ENCODE results near the gene FABP3. TPM values are rescaled to one million over a fixed set of nuclear protein-coding genes. Genes with fewer than 3 reads are reported as not detected.

The FABP3 gene
- total and polyA plus RNA-seq, 2 experiments from 2014 or later, result 19.3 to 50.2 TPM

GRCh38 chr1:31377364-31377863, 4.5 kb upstream of the FABP3 start:
- Histone ChIP-seq H3K27ac (ENCODE audit: low read depth) (no peak overlapping the region), H3K9me2 (ENCODE audit: insufficient read depth) (no peaks in the 10 kb centered on the region), H4K20me1 (replicated peaks; ENCODE audit: insufficient read depth) (no peaks in the 10 kb centered on the region), H3K4me1 (ENCODE audit: insufficient read depth) (peaks cover 24% of the 10 kb centered on the region), H3K4me3 (no peak overlapping the region), H3K36me3 (ENCODE audit: insufficient read depth) (no peaks in the 10 kb centered on the region), H3K4me2 (no peak overlapping the region), H3K79me2 (replicated peaks; ENCODE audit: insufficient read depth) (no peaks in the 10 kb centered on the region), H3F3A (replicated peaks; ENCODE audit: low read depth) (peaks cover 18% of the 10 kb centered on the region; the same call in 1 of the 2 replicates), H3K27me3 (ENCODE audit: insufficient read depth) (no peaks in the 10 kb centered on the region), H2AFZ (no peak overlapping the region)
- H3K4me3 Mint-ChIP-seq, result no peak overlapping the region; the same call in 2 of the 3 replicates
- H3K27ac Mint-ChIP-seq, result no peak overlapping the region
- peaks cover 35% of the 10 kb centered on the region for H3K4me1 Mint-ChIP-seq
- H3K36me3 Mint-ChIP-seq (ENCODE audit: low read depth), result no peaks in the 10 kb centered on the region
- TF ChIP-seq ZNF331 (CRISPR knock-in tag; IDR thresholded peaks at IDR 0.05; ENCODE audit: low read depth), result no peak
- no peak for TF ChIP-seq NANOG (IDR thresholded peaks at IDR 0.05; ENCODE audit: borderline replicate concordance)
- no peak for TF ChIP-seq EZH2 (IDR thresholded peaks at IDR 0.05; ENCODE audit: low read depth, unreplicated experiment)
- no peak for TF ChIP-seq CREB1 (CRISPR knock-in tag; IDR thresholded peaks at IDR 0.05; ENCODE audit: low read depth)
- no peak for TF ChIP-seq REST (IDR thresholded peaks at IDR 0.05; ENCODE audit: unreplicated experiment)
- ATAC-seq, result no peak
- H3K9me3 Mint-ChIP-seq, result no peaks in the 10 kb centered on the region
- DNase-seq (ENCODE audit: low spot score), result no peak
- peaks cover 18% of the 10 kb centered on the region for H3K27me3 Mint-ChIP-seq (ENCODE audit: insufficient read depth, low read depth, poor library complexity)

GRCh38 chr1:31376375-31377134, 3.7 kb upstream of the FABP3 start:
- no peaks in the 10 kb centered on the region for H4K20me1 ChIP-seq (replicated peaks; ENCODE audit: insufficient read depth)
- ATAC-seq (no peak), DNase-seq (ENCODE audit: low spot score) (peak; percentile 73)
- no peak overlapping the region for H2AFZ ChIP-seq
- no peaks in the 10 kb centered on the region for H3K27me3 ChIP-seq (ENCODE audit: insufficient read depth)
- Mint-ChIP-seq H3K4me3 (no peak overlapping the region; the same call in 2 of the 3 replicates), H3K4me1 (peaks cover 41% of the 10 kb centered on the region), H3K27ac (no peak overlapping the region), H3K36me3 (ENCODE audit: low read depth) (no peaks in the 10 kb centered on the region), H3K27me3 (ENCODE audit: insufficient read depth, low read depth, poor library complexity) (peaks cover 16% of the 10 kb centered on the region), H3K9me3 (no peaks in the 10 kb centered on the region)
- no peaks in the 10 kb centered on the region for H3K36me3 ChIP-seq (ENCODE audit: insufficient read depth)
- peaks cover 18% of the 10 kb centered on the region; the same call in 1 of the 2 replicates for H3F3A ChIP-seq (replicated peaks; ENCODE audit: low read depth)
- H3K4me3 ChIP-seq, result no peak overlapping the region
- H3K79me2 ChIP-seq (replicated peaks; ENCODE audit: insufficient read depth), result no peaks in the 10 kb centered on the region
- no peak overlapping the region for H3K27ac ChIP-seq (ENCODE audit: low read depth)
- peak overlapping the region; percentile 51; the same call in 1 of the 2 replicates for H3K4me2 ChIP-seq
- H3K9me2 ChIP-seq (ENCODE audit: insufficient read depth), result no peaks in the 10 kb centered on the region
- H3K4me1 ChIP-seq (ENCODE audit: insufficient read depth), result peaks cover 32% of the 10 kb centered on the region
- TF ChIP-seq, protein P1, sequence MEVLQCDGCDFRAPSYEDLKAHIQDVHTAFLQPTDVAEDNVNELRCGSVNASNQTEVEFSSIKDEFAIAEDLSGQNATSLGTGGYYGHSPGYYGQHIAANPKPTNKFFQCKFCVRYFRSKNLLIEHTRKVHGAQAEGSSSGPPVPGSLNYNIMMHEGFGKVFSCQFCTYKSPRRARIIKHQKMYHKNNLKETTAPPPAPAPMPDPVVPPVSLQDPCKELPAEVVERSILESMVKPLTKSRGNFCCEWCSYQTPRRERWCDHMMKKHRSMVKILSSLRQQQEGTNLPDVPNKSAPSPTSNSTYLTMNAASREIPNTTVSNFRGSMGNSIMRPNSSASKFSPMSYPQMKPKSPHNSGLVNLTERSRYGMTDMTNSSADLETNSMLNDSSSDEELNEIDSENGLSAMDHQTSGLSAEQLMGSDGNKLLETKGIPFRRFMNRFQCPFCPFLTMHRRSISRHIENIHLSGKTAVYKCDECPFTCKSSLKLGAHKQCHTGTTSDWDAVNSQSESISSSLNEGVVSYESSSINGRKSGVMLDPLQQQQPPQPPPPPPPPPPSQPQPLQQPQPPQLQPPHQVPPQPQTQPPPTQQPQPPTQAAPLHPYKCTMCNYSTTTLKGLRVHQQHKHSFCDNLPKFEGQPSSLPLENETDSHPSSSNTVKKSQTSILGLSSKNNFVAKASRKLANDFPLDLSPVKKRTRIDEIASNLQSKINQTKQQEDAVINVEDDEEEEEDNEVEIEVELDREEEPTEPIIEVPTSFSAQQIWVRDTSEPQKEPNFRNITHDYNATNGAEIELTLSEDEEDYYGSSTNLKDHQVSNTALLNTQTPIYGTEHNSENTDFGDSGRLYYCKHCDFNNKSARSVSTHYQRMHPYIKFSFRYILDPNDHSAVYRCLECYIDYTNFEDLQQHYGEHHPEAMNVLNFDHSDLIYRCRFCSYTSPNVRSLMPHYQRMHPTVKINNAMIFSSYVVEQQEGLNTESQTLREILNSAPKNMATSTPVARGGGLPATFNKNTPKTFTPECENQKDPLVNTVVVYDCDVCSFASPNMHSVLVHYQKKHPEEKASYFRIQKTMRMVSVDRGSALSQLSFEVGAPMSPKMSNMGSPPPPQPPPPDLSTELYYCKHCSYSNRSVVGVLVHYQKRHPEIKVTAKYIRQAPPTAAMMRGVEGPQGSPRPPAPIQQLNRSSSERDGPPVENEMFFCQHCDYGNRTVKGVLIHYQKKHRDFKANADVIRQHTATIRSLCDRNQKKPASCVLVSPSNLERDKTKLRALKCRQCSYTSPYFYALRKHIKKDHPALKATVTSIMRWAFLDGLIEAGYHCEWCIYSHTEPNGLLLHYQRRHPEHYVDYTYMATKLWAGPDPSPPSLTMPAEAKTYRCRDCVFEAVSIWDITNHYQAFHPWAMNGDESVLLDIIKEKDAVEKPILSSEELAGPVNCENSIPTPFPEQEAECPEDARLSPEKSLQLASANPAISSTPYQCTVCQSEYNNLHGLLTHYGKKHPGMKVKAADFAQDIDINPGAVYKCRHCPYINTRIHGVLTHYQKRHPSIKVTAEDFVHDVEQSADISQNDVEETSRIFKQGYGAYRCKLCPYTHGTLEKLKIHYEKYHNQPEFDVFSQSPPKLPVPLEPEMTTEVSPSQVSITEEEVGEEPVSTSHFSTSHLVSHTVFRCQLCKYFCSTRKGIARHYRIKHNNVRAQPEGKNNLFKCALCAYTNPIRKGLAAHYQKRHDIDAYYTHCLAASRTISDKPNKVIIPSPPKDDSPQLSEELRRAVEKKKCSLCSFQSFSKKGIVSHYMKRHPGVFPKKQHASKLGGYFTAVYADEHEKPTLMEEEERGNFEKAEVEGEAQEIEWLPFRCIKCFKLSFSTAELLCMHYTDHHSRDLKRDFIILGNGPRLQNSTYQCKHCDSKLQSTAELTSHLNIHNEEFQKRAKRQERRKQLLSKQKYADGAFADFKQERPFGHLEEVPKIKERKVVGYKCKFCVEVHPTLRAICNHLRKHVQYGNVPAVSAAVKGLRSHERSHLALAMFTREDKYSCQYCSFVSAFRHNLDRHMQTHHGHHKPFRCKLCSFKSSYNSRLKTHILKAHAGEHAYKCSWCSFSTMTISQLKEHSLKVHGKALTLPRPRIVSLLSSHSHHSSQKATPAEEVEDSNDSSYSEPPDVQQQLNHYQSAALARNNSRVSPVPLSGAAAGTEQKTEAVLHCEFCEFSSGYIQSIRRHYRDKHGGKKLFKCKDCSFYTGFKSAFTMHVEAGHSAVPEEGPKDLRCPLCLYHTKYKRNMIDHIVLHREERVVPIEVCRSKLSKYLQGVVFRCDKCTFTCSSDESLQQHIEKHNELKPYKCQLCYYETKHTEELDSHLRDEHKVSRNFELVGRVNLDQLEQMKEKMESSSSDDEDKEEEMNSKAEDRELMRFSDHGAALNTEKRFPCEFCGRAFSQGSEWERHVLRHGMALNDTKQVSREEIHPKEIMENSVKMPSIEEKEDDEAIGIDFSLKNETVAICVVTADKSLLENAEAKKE (CRISPR knock-in tag; IDR thresholded peaks at IDR 0.05), result no peak
- TF ChIP-seq POLR2AphosphoS5 (IDR thresholded peaks at IDR 0.05; ENCODE audit: low read depth) (no peak), CREB1 (CRISPR knock-in tag; IDR thresholded peaks at IDR 0.05; ENCODE audit: low read depth) (no peak), JUNB (IDR thresholded peaks at IDR 0.05; ENCODE audit: unreplicated experiment) (no peak), ETS1 (IDR thresholded peaks at IDR 0.05) (no peak), EZH2phosphoT487 (IDR thresholded peaks at IDR 0.05; ENCODE audit: unreplicated experiment) (no peak)
